ENCODE results near the gene RPS2.
"Not testable (repeated sequence)": the region's sequence is repeated elsewhere in the genome, so short reads cannot be mapped to it uniquely, and the experiment has no call there.

- TF ChIP-seq CTCF, POLR2A, POLR2AphosphoS5 (IDR thresholded peaks at IDR 0.05): not testable (repeated sequence)
These were observed 44.5 kb downstream of the RPS2 start for GRCh38 chr16:1920122-1920521.
